CD4-positive, CD25-positive, alpha-beta regulatory T cell (primary cell): ENCODE data around the gene TNIK. TPM values are rescaled to one million over a fixed set of nuclear protein-coding genes. Genes with fewer than 3 reads are reported as not detected.

ENCODE experiments used
- ATAC-seq, 2 donors: fragments of 150-1000 bp; cut with Tn5 transposase; one replicate each; pipeline ENCODE4 v1.10.0; 2021; ENCODE audit warnings: low read depth in 2 of 2, moderate number of reproducible peaks in 2 of 2, moderate library complexity in 1 of 2
- DNase-seq, 3 donors: peaks; one replicate each; pipeline versions ENCODE4 v3.0.0 to v3.0.0-alpha.2; 2012 to 2022; ENCODE audit warnings: mixed read lengths in 1 of 3
- H3K27ac ChIP-seq: one replicate; pipeline ENCODE4 v1.7.0; 2013; ENCODE audit warnings: mild to moderate bottlenecking, low read length; ENCODE audit not compliant: insufficient read depth, poor library complexity, severe bottlenecking
- H3K27me3 ChIP-seq: one replicate; pipeline ENCODE4 v1.7.0; 2013; ENCODE audit warnings: low read length; ENCODE audit not compliant: control insufficient read depth, insufficient read depth
- H3K36me3 ChIP-seq: one replicate; pipeline ENCODE4 v1.7.0; 2013; ENCODE audit warnings: mild to moderate bottlenecking, low read length, moderate library complexity; ENCODE audit not compliant: control insufficient read depth, insufficient read depth
- H3K4me1 ChIP-seq: 2 replicates; pipeline ENCODE4 v1.7.0; 2013; ENCODE audit warnings: mild to moderate bottlenecking, low read length; ENCODE audit not compliant: insufficient read depth, control insufficient read depth, poor library complexity, severe bottlenecking
- H3K4me3 ChIP-seq: one replicate; pipeline ENCODE4 v1.7.0; 2013; ENCODE audit warnings: low read depth, mild to moderate bottlenecking, low read length, moderate library complexity
- H3K9me3 ChIP-seq, 2 experiments: 1 replicate in 1 of 2; 2 replicates in 1 of 2; pipeline ENCODE4 v1.7.0; 2013; ENCODE audit warnings: low read length in 2 of 2, mild to moderate bottlenecking in 1 of 2, moderate library complexity in 1 of 2; ENCODE audit not compliant: control insufficient read depth in 2 of 2
- H3K27ac Mint-ChIP-seq, 3 donors: one replicate each; pipeline ENCODE4 v1.8.0; 2020 to 2022; ENCODE audit warnings: mild to moderate bottlenecking in 3 of 3, mixed read lengths in 3 of 3, moderate library complexity in 2 of 3
- H3K27me3 Mint-ChIP-seq: one replicate; pipeline ENCODE4 v1.8.0; 2022; ENCODE audit warnings: mild to moderate bottlenecking, mixed read lengths
- H3K36me3 Mint-ChIP-seq: one replicate; pipeline ENCODE4 v1.8.0; 2020; ENCODE audit warnings: mixed read lengths
- H3K4me1 Mint-ChIP-seq, 4 donors: one replicate each; pipeline ENCODE4 v1.8.0; 2020 to 2022; ENCODE audit warnings: mixed read lengths in 4 of 4, mild to moderate bottlenecking in 1 of 4
- H3K4me3 Mint-ChIP-seq, 4 donors: one replicate each; pipeline ENCODE4 v1.8.0; 2020 to 2022; ENCODE audit warnings: mild to moderate bottlenecking in 4 of 4, mixed read lengths in 4 of 4, moderate library complexity in 3 of 4
- H3K9me3 Mint-ChIP-seq, 7 donors: one replicate each; pipeline ENCODE4 v1.8.0; 2020 to 2022; ENCODE audit warnings: mixed read lengths in 7 of 7, mild to moderate bottlenecking in 3 of 7, moderate library complexity in 2 of 7
- polyA plus RNA-seq, 4 donors: library from polyadenylated mRNA; unstranded; fragments of 300-500 nt; fragmentation: Illumina TruSeq; gene quantifications; one replicate each; pipeline ENCODE4 v1.2.3, GENCODE V29; 2021
- total RNA-seq: library from RNA; stranded (reverse); gene quantifications from one replicate; pipeline ENCODE4 v1.2.3, GENCODE V29; 2022

Gene TNIK
- total and polyA plus RNA-seq, 5 donors from 2014 or later, result 14.7 to 162 (median 22.3) TPM

DNA sequence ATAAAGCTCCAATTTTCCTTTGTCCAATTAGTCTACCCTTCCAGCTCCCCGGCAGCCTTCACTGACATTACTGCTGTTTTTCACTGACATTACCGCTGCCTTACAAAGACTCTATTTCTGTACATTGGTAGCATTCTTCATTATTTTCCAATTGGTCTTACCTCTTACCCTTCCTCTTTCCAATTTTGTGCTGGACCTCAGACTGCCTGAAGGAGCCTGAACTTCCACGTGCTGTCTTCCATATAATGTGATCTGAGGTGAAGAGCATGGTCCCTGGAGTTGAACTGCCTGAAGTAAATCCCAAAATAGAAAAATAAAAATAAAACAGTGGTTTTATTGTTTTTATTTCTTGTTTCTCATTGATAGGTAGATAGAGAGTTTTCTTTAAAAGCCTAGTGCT lies 9.2 kb upstream of the TNIK start:
- H3K36me3 Mint-ChIP-seq, result no peaks in the 10 kb centered on the region
- ATAC-seq (no peak), DNase-seq (no peak)
- peaks cover 8% of the 10 kb centered on the region for H3K27me3 Mint-ChIP-seq
- H3K4me1 Mint-ChIP-seq, result no peaks in the 10 kb centered on the region
- no peaks in the 10 kb centered on the region for H3K36me3 ChIP-seq
- H3K27ac Mint-ChIP-seq, result no peak overlapping the region
- peaks cover 2% of the 10 kb centered on the region for H3K27me3 ChIP-seq
- no peaks in the 10 kb centered on the region for H3K9me3 Mint-ChIP-seq
- H3K9me3 ChIP-seq, result no peaks in the 10 kb centered on the region
- H3K4me1 ChIP-seq, result no peaks in the 10 kb centered on the region
- H3K4me3 ChIP-seq, result no peak overlapping the region
- no peak overlapping the region for H3K27ac ChIP-seq
- no peak overlapping the region for H3K4me3 Mint-ChIP-seq

DNA sequence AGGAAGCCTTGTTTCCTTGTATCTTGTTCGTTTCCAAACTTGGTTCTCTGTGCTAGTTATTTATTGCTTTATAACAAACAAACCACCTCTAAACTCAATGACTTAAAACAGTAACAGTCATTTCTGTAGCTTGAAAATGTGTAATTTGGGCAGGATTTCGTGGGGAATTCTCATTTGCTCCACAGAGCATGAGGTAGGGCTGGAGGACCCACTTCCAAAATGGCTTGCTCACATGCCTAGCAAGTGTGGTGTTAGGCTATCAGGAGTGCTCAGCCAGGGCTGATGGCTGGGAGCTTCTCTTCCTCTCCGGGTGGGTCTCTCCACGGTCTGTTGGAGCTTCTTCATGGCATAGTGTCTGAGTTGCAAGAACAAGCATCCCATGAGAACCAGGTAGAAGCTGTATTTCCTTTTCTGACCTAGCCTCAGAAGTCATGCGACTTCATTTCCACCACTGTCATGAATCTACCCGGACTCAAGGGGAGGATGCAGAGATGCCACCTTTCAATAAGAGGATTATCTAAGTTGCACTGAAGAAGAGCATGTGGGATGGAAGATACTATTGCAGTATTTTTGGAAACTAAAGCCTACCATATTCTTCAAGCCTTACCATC lies 8.2 kb upstream of the TNIK start:
- Mint-ChIP-seq H3K4me3 (no peak overlapping the region), H3K9me3 (no peaks in the 10 kb centered on the region), H3K27ac (no peak overlapping the region), H3K27me3 (peaks cover 8% of the 10 kb centered on the region), H3K36me3 (no peaks in the 10 kb centered on the region), H3K4me1 (no peaks in the 10 kb centered on the region)
- Histone ChIP-seq H3K27me3 (no peaks in the 10 kb centered on the region), H3K4me3 (no peak overlapping the region), H3K36me3 (no peaks in the 10 kb centered on the region), H3K9me3 (no peaks in the 10 kb centered on the region), H3K27ac (no peak overlapping the region), H3K4me1 (no peaks in the 10 kb centered on the region)
- DNase-seq, result no peak
- no peak for ATAC-seq

DNA sequence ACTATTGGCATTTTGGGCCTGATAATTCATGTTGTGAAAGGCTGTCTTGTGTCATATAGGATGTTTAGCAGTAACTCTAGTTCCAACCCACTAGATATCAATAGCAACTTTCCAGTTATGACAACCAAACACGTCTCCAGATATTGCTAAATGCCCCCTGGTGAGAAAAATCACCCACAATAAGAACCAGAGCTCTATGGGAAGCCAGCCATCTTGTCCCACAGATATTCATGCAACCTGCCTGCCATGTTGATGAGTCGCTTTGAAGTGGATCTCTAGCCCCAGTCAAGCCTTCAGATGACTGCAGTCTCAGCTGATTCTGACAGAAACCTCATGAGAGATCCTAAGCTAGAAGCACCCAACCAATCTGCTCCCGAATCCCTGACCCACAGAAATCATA lies 5.6 kb upstream of the TNIK start:
- ATAC-seq (no peak), DNase-seq (no peak)
- Mint-ChIP-seq H3K4me1 (peaks cover 0 to 16% (median 13%) of the 10 kb centered on the region in 4 donors), H3K4me3 (peak overlapping the region in 1 of 4 donors; percentile 19), H3K27me3 (peaks cover 8% of the 10 kb centered on the region), H3K9me3 (no peaks in the 10 kb centered on the region), H3K36me3 (no peaks in the 10 kb centered on the region), H3K27ac (no peak overlapping the region)
- H3K27ac ChIP-seq, result no peak overlapping the region
- peaks cover 19% of the 10 kb centered on the region for H3K4me1 ChIP-seq
- no peak overlapping the region for H3K4me3 ChIP-seq
- H3K9me3 ChIP-seq, result no peaks in the 10 kb centered on the region
- no peaks in the 10 kb centered on the region for H3K27me3 ChIP-seq
- H3K36me3 ChIP-seq, result no peaks in the 10 kb centered on the region

DNA sequence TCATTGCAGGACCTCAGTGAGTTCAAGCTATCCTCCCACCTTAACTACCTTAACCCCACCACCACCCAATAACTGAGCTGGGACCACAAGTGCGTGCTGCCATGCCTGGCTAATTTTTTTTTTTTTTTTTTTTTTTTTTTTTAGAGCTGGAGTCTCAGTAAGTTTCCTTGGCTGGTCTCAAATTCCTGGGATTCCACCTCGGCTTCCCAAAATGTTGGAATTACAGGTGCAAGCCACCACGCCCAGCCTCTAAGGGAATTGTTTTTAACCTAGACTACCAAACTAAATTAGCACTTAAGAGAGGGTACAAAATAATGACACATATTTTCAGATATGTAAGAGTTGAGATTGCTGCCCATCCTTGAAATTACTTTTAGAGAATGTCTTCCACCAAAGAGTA lies 4.3 kb upstream of the TNIK start:
- peak overlapping the region in 1 of 3 donors; percentile 83 for H3K27ac Mint-ChIP-seq
- H3K36me3 Mint-ChIP-seq, result no peaks in the 10 kb centered on the region
- H3K9me3 ChIP-seq, result no peaks in the 10 kb centered on the region
- H3K27me3 Mint-ChIP-seq, result peaks cover 6% of the 10 kb centered on the region
- peaks cover 0 to 18% (median 13%) of the 10 kb centered on the region in 4 donors for H3K4me1 Mint-ChIP-seq
- no peak for DNase-seq
- H3K27ac ChIP-seq, result no peak overlapping the region
- H3K4me1 ChIP-seq, result peaks cover 19% of the 10 kb centered on the region
- no peak overlapping the region for H3K4me3 ChIP-seq
- ATAC-seq, result no peak
- H3K4me3 Mint-ChIP-seq, result peak overlapping the region in 1 of 4 donors; percentile 57
- no peaks in the 10 kb centered on the region for H3K36me3 ChIP-seq
- no peaks in the 10 kb centered on the region for H3K27me3 ChIP-seq
- no peaks in the 10 kb centered on the region for H3K9me3 Mint-ChIP-seq

DNA sequence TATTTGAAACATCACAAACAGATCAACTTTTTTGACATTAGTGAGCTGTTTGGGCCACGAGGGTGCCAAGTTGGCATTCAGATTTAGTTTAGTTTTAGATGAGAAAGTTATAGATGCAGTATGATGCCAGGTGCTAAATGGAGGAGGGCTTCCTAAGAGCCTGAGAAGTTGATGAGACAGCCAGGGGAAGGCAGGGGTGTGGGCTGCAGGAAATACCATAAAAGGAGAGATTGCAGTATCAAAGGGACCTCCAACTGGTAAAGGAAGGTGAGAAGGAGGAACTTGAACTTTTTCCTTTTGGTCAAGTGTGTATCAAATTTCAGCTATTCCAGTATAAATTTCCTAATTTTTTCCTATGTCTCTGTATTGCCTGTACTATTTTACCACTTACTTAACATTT lies 2.0 kb upstream of the TNIK start:
- Histone ChIP-seq H3K9me3 (no peaks in the 10 kb centered on the region), H3K27me3 (no peaks in the 10 kb centered on the region), H3K27ac (no peak overlapping the region), H3K4me1 (peaks cover 31% of the 10 kb centered on the region), H3K4me3 (peak overlapping the region; percentile 99), H3K36me3 (no peaks in the 10 kb centered on the region)
- peak overlapping the region; percentile 94 to 97 (median 95) for H3K4me3 Mint-ChIP-seq
- H3K27me3 Mint-ChIP-seq, result no peaks in the 10 kb centered on the region
- H3K9me3 Mint-ChIP-seq, result peaks cover 0 to 2% (median 0%) of the 10 kb centered on the region in 7 donors
- no peaks in the 10 kb centered on the region for H3K36me3 Mint-ChIP-seq
- DNase-seq (peak in 2 of 3 donors; percentile 3 to 66), ATAC-seq (no peak)
- peak overlapping the region; percentile 5 to 93 (median 92) for H3K27ac Mint-ChIP-seq
- peaks cover 0 to 21% (median 16%) of the 10 kb centered on the region in 4 donors for H3K4me1 Mint-ChIP-seq

DNA sequence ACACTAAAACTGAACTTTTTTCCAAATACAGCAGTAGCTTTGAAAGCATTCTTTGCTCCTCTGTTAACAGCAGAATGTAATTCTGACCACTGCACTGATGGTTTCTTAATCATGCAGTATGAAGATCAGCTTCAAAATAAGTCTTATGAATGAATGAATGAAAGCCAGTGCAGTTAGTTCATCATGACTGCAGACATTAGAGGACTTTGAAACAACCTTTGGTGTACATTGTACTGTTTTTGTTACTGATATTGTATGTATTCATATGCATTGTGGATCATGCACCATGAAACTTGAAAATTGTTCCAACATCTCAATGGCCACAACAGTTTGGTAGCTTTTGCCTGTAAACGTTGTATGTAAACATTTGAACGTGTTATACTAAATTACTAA lies 1.3 kb upstream of the TNIK start:
- Histone ChIP-seq H3K27me3 (no peaks in the 10 kb centered on the region), H3K36me3 (no peaks in the 10 kb centered on the region), H3K9me3 (no peaks in the 10 kb centered on the region), H3K4me3 (peak overlapping the region; percentile 99), H3K27ac (peak overlapping the region; percentile 84), H3K4me1 (peaks cover 38% of the 10 kb centered on the region)
- Mint-ChIP-seq H3K27me3 (no peaks in the 10 kb centered on the region), H3K4me1 (peaks cover 0 to 25% (median 17%) of the 10 kb centered on the region in 4 donors), H3K9me3 (peaks cover 0 to 2% (median 0%) of the 10 kb centered on the region in 7 donors), H3K4me3 (peak overlapping the region; percentile 94 to 97 (median 95)), H3K27ac (peak overlapping the region; percentile 92 to 95 (median 93)), H3K36me3 (no peaks in the 10 kb centered on the region)
- ATAC-seq (no peak), DNase-seq (no peak)

DNA sequence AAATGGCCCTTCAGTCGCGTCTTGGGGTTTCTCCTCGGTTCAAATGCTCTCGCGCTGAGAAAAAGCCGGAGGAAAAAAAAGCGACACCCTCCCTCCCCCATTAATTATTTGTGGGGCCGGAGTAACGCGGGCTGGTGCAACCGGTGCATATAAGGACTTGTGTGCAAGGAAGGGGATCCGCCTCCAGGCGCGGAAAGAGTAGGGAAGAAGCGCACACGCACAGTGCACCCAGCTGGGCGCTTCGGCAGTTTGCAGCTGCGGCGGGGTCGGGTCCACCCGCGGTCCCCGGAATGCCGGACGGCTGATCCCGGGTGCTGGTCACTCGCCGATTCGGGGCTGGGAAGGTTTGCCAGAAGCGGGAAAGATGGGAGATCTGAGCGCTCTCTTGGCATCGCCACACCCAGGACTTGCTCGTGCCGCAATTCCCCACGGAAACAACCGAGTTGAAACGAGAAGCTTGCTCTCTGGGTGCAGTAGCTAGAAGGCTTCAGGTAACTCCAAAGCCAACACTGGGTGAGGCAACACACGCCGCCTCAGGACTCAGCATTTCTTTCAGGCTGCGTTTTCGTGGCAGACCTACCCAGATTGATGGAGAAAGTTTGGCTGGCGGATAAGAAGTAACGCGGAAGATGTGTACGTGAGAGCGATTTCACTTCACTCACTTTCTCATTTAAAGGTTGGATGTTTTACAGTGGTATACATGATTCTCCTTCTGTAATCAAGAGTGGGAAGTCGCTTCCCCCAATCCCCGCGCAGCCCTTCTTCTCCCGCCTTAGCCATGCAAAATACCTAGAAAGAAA lies 720 bp upstream of the TNIK start:
- ATAC-seq (peak; percentile 9 to 14), DNase-seq (peak in 2 of 3 donors; percentile 38 to 66)
- Histone ChIP-seq H3K27me3 (no peaks in the 10 kb centered on the region), H3K9me3 (no peaks in the 10 kb centered on the region), H3K27ac (peak overlapping the region; percentile 84), H3K4me3 (peak overlapping the region; percentile 99), H3K36me3 (no peaks in the 10 kb centered on the region), H3K4me1 (peaks cover 44% of the 10 kb centered on the region)
- H3K4me1 Mint-ChIP-seq, result peaks cover 1 to 31% (median 17%) of the 10 kb centered on the region in 4 donors
- peak overlapping the region; percentile 94 to 97 (median 95) for H3K4me3 Mint-ChIP-seq
- peaks cover 0 to 2% (median 0%) of the 10 kb centered on the region in 7 donors for H3K9me3 Mint-ChIP-seq
- H3K27me3 Mint-ChIP-seq, result no peaks in the 10 kb centered on the region
- H3K27ac Mint-ChIP-seq, result peak overlapping the region; percentile 92 to 95 (median 93)
- H3K36me3 Mint-ChIP-seq, result no peaks in the 10 kb centered on the region
